ENCODE measurements around the gene C7orf33. TPM values are rescaled to one million over a fixed set of nuclear protein-coding genes. Genes with fewer than 3 reads are reported as not detected.

The C7orf33 gene
- polyA plus RNA-seq, 1 donor from 2014 or later = not detected

- Histone ChIP-seq H3K79me2 (replicated peaks; ENCODE audit: insufficient read depth, low read length) (no peaks in the 10 kb centered on the region), H3K9me3 (ENCODE audit: low read length) (no peaks in the 10 kb centered on the region), H3K4me3 (ENCODE audit: low read length) (no peak overlapping the region), H3K9ac (ENCODE audit: low read length) (no peak overlapping the region), H3K9me2 (ENCODE audit: insufficient read depth, low read length) (no peaks in the 10 kb centered on the region), H3F3A (ENCODE audit: insufficient read depth, low read length, poor library complexity, severe bottlenecking) (no peaks in the 10 kb centered on the region), H3K27ac (ENCODE audit: low read length) (no peak overlapping the region), H2AFZ (ENCODE audit: low read depth, low read length) (no peak overlapping the region), H3K36me3 (ENCODE audit: insufficient read depth, low read length) (no peaks in the 10 kb centered on the region), H3K4me2 (ENCODE audit: low read length) (no peak overlapping the region), H4K20me1 (ENCODE audit: insufficient read depth) (no peaks in the 10 kb centered on the region), H3K27me3 (ENCODE audit: insufficient read depth, low read depth, low read length) (no peaks in the 10 kb centered on the region)
- TF ChIP-seq SMC3 (conservative IDR thresholded peaks at IDR 0.05; ENCODE audit: poor library complexity) (no peak), EZH2 (IDR thresholded peaks at IDR 0.05; ENCODE audit: borderline replicate concordance, insufficient read depth, low read length, poor library complexity, severe bottlenecking) (no peak), TAF1 (IDR thresholded peaks at IDR 0.05; ENCODE audit: low read depth) (no peak), EP300 (conservative IDR thresholded peaks at IDR 0.05; ENCODE audit: poor library complexity, severe bottlenecking) (no peak)
Observed at GRCh38 chr7:148584154-148584827, 6.3 kb upstream of the C7orf33 start.

DNA sequence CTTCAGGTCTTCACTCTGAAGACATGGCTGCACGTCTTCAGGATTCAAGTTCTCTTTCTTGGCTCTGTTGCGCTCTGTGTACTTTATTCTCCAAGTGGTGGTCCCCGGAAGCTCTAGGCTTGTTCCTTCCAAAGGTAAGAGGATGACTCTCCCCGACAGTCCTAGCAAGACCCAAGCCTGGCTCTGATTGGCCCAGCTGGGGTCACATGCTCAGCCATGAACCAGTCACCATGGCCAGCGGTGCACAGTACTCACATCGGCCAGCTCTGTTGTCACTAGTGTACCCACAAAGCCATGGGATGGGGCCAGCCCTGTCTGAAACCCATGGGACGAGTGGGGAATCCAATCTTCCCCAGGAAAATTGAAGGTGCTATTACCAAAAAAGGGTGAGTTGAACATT is 5.2 kb upstream of the C7orf33 start:
- Histone ChIP-seq H3K9ac (ENCODE audit: low read length) (no peak overlapping the region), H3K27ac (ENCODE audit: low read length) (no peak overlapping the region), H3K27me3 (ENCODE audit: insufficient read depth, low read depth, low read length) (no peaks in the 10 kb centered on the region), H2AFZ (ENCODE audit: low read depth, low read length) (no peak overlapping the region), H3K9me3 (ENCODE audit: low read length) (no peaks in the 10 kb centered on the region), H3F3A (ENCODE audit: insufficient read depth, low read length, poor library complexity, severe bottlenecking) (no peaks in the 10 kb centered on the region), H3K4me3 (ENCODE audit: low read length) (no peak overlapping the region), H3K9me2 (ENCODE audit: insufficient read depth, low read length) (no peaks in the 10 kb centered on the region), H4K20me1 (ENCODE audit: insufficient read depth) (no peaks in the 10 kb centered on the region), H3K4me2 (ENCODE audit: low read length) (no peak overlapping the region), H3K79me2 (replicated peaks; ENCODE audit: insufficient read depth, low read length) (no peaks in the 10 kb centered on the region), H3K36me3 (ENCODE audit: insufficient read depth, low read length) (no peaks in the 10 kb centered on the region)
- no peak for TF ChIP-seq RAD21 (conservative IDR thresholded peaks at IDR 0.05)
- TF ChIP-seq POLR2AphosphoS5 (IDR thresholded peaks at IDR 0.05) = no peak
- no peak for TF ChIP-seq SMC3 (conservative IDR thresholded peaks at IDR 0.05; ENCODE audit: poor library complexity)
- no peak for TF ChIP-seq EZH2 (IDR thresholded peaks at IDR 0.05; ENCODE audit: borderline replicate concordance, insufficient read depth, low read length, poor library complexity, severe bottlenecking)
- no peak for TF ChIP-seq EP300 (conservative IDR thresholded peaks at IDR 0.05; ENCODE audit: poor library complexity, severe bottlenecking)
- no peak for TF ChIP-seq MXI1 (conservative IDR thresholded peaks at IDR 0.05; ENCODE audit: poor library complexity, severe bottlenecking)
- no peak for TF ChIP-seq CTCF (IDR thresholded peaks at IDR 0.05; ENCODE audit: poor library complexity, severe bottlenecking)
- TF ChIP-seq TAF1 (IDR thresholded peaks at IDR 0.05; ENCODE audit: low read depth) = no peak
- no peak for TF ChIP-seq REST (IDR thresholded peaks at IDR 0.05; ENCODE audit: borderline replicate concordance)

Measured in neural cell (in vitro differentiated cells).